Measurements from ENCODE around the gene CD58.
"Not testable (repeated sequence)": the region's sequence is repeated elsewhere in the genome, so short reads cannot be mapped to it uniquely, and the experiment has no call there.

The CD58 gene

GRCh38 chr1:116570358-116571214 lies at the start of gene CD58:
Gene CD58, minus strand, starts transcription at chr1:116571026. Its CDS starts 54 bp downstream, at chr1:116570972.
- DNase-seq (ENCODE audit: low spot score) = peak; percentile 88

GRCh38 chr1:116620392-116620791 lies 49.6 kb upstream of the CD58 start:
- not testable (repeated sequence) for DNase-seq (ENCODE audit: low spot score)

- DNase-seq (ENCODE audit: low spot score) = not testable (repeated sequence)
Measured at GRCh38 chr1:116619106-116619505, 48.3 kb upstream of the CD58 start.

GRCh38 chr1:116617808-116618207 lies 47.0 kb upstream of the CD58 start:
- DNase-seq (ENCODE audit: low spot score) = not testable (repeated sequence)

- not testable (repeated sequence) for DNase-seq (ENCODE audit: low spot score)
Measured at GRCh38 chr1:116613825-116614224, 43.0 kb upstream of the CD58 start.

GRCh38 chr1:116609801-116610371 lies 39.1 kb upstream of the CD58 start:
- not testable (repeated sequence) for DNase-seq (ENCODE audit: low spot score)

GRCh38 chr1:116608841-116609240 lies 38.0 kb upstream of the CD58 start:
- DNase-seq (ENCODE audit: low spot score) = not testable (repeated sequence)

GRCh38 chr1:116608151-116608550 lies 37.3 kb upstream of the CD58 start:
- DNase-seq (ENCODE audit: low spot score) = not testable (repeated sequence)

- DNase-seq (ENCODE audit: low spot score) = not testable (repeated sequence)
Measured at GRCh38 chr1:116607463-116607862, 36.6 kb upstream of the CD58 start.

GRCh38 chr1:116606067-116606466 lies 35.2 kb upstream of the CD58 start:
- DNase-seq (ENCODE audit: low spot score) = not testable (repeated sequence)

GRCh38 chr1:116605315-116605714 lies 34.5 kb upstream of the CD58 start:
- no peak for DNase-seq (ENCODE audit: low spot score)

- not testable (repeated sequence) for DNase-seq (ENCODE audit: low spot score)
Measured at GRCh38 chr1:116604408-116604807, 33.6 kb upstream of the CD58 start.

GRCh38 chr1:116603646-116604045 lies 32.8 kb upstream of the CD58 start:
- not testable (repeated sequence) for DNase-seq (ENCODE audit: low spot score)

- not testable (repeated sequence) for DNase-seq (ENCODE audit: low spot score)
Measured at GRCh38 chr1:116599369-116599768, 28.5 kb upstream of the CD58 start.

GRCh38 chr1:116598420-116599036 lies 27.7 kb upstream of the CD58 start:
- DNase-seq (ENCODE audit: low spot score) = not testable (repeated sequence)

GRCh38 chr1:116597388-116597787 lies 26.6 kb upstream of the CD58 start:
- DNase-seq (ENCODE audit: low spot score) = not testable (repeated sequence)

- not testable (repeated sequence) for DNase-seq (ENCODE audit: low spot score)
Measured at GRCh38 chr1:116596742-116597307, 26.0 kb upstream of the CD58 start.

GRCh38 chr1:116595946-116596741 lies 25.3 kb upstream of the CD58 start:
- DNase-seq (ENCODE audit: low spot score) = peak; percentile 28

GRCh38 chr1:116595065-116595840 lies 24.4 kb upstream of the CD58 start:
- DNase-seq (ENCODE audit: low spot score) = not testable (repeated sequence)

GRCh38 chr1:116593977-116594376 lies 23.2 kb upstream of the CD58 start:
- DNase-seq (ENCODE audit: low spot score) = not testable (repeated sequence)

- not testable (repeated sequence) for DNase-seq (ENCODE audit: low spot score)
Measured at GRCh38 chr1:116593401-116593800, 22.6 kb upstream of the CD58 start.
